SU-DHL-6 (cell line): Measurements from ENCODE around the gene CACNB2.

Experiments used
- EZH2phosphoT487 ChIP-seq: fragments of 200-600 bp; sonication (generic), shearing (Covaris generic); conservative IDR thresholded peaks from 2 replicates; pipeline ENCODE4 v1.6.1; 2018; ENCODE audit warnings: mild to moderate bottlenecking, antibody characterized with exemption, low read length, moderate library complexity, mixed read lengths
- TF ChIP-seq, protein P1 (sequence below): fragments of 200-600 bp; sonication (generic); IDR thresholded peaks from one replicate; pipeline ENCODE4 v1.5.1; 2017; ENCODE audit warnings: antibody characterized with exemption, mild to moderate bottlenecking, low read length, moderate library complexity; ENCODE audit not compliant: insufficient read depth, poor library complexity, severe bottlenecking

GRCh38 chr10:18418541-18419215 is 278.5 kb downstream of the CACNB2 start:
- TF ChIP-seq, protein P1, sequence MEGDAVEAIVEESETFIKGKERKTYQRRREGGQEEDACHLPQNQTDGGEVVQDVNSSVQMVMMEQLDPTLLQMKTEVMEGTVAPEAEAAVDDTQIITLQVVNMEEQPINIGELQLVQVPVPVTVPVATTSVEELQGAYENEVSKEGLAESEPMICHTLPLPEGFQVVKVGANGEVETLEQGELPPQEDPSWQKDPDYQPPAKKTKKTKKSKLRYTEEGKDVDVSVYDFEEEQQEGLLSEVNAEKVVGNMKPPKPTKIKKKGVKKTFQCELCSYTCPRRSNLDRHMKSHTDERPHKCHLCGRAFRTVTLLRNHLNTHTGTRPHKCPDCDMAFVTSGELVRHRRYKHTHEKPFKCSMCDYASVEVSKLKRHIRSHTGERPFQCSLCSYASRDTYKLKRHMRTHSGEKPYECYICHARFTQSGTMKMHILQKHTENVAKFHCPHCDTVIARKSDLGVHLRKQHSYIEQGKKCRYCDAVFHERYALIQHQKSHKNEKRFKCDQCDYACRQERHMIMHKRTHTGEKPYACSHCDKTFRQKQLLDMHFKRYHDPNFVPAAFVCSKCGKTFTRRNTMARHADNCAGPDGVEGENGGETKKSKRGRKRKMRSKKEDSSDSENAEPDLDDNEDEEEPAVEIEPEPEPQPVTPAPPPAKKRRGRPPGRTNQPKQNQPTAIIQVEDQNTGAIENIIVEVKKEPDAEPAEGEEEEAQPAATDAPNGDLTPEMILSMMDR = no peak
- TF ChIP-seq EZH2phosphoT487 = no peak
